Measurements from ENCODE around the gene SYNGAP1.

DNA sequence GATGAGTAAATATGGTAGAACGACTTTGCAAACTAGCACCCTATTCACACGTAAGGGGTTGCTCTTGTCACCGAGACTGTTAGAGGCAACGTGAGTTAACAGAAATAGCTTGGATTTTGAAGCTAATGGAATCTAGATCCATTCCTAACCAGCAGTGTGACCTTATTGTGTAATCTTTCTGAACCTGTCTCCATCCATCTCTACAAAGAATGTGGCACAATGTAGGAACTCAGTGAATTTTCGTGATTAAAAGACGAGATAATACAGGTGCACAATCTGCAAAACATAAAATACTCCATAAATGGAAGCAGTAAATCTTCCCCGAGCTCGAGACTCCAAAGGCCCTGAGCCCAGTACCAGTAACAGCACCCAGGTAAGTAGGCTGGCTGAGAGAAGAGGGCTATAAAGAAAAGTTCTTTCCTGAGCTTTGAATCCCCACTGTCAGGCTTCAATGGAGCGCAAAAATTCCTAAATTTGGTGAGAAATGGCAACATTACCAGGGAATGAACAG is 29.0 kb upstream of the SYNGAP1 start:
- TF ChIP-seq EZH2phosphoT487 (IDR thresholded peaks at IDR 0.05; ENCODE audit: insufficient read depth, low read depth): no peak
- TF ChIP-seq EZH2 (IDR thresholded peaks at IDR 0.05; ENCODE audit: insufficient read depth, poor library complexity, severe bottlenecking): no peak

All from GM23248 (cell line).